Endothelial cell of umbilical vein (primary cell): ENCODE data around the gene CERKL. TPM values are rescaled to one million over a fixed set of nuclear protein-coding genes. Genes with fewer than 3 reads are reported as not detected.

Source experiments
- BruUV-seq: library from RNA; stranded (reverse); fragments of 400-500 nt; replicated peaks from 2 replicates; lab custom pipeline; 2021; lab: Mats Ljungman, UMichigan
- CTCF ChIA-PET: fragments of 300-600, 350-600 bp; sonication (Branson Sonifier 250); formaldehyde crosslinking; loops from one replicate; lab custom pipeline; 2021; ENCODE audit warnings: antibody characterized with exemption, inconsistent platforms; lab: Charles Lee
- POLR2A ChIA-PET: fragments of 300-600, 350-600 bp; sonication (Branson Sonifier 250); formaldehyde crosslinking; loops from one replicate; lab custom pipeline; 2021; ENCODE audit warnings: antibody characterized with exemption, inconsistent platforms; lab: Charles Lee
- DNase-seq: peaks from one replicate; pipeline ENCODE4 v3.0.0-alpha.2; 2011; ENCODE audit warnings: low read depth, low spot score
- FAIRE-seq: peaks from 2 replicates; lab custom pipeline; 2011; peaks lifted over from hg19 to GRCh38; lab: Jason Lieb, UNC
- H2AFZ ChIP-seq: 2 replicates; pipeline ENCODE4 v1.6.0; 2012; ENCODE audit warnings: low read depth, low read length, control low read depth, inconsistent platforms
- H3K27ac ChIP-seq: 2 replicates; pipeline ENCODE4 v1.5.1; 2011; ENCODE audit warnings: low read depth, mild to moderate bottlenecking, control low read depth, low read length, moderate library complexity; ENCODE audit not compliant: insufficient read depth
- H3K27me3 ChIP-seq, 2 experiments: 2 replicates each; pipeline versions ENCODE4 v1.6.0 to v1.6.1; 2011; ENCODE audit warnings: low read length in 2 of 2, mixed read lengths in 1 of 2; ENCODE audit not compliant: control insufficient read depth in 2 of 2, insufficient read depth in 2 of 2
- H3K36me3 ChIP-seq, 2 experiments: 2 replicates in 1 of 2; 3 replicates in 1 of 2; pipeline ENCODE4 v1.5.1; 2011; ENCODE audit warnings: low read length in 2 of 2, mild to moderate bottlenecking in 1 of 2, moderate library complexity in 1 of 2; ENCODE audit not compliant: control insufficient read depth in 2 of 2, insufficient read depth in 2 of 2; ENCODE audit errors: extremely low read depth in 1 of 2
- H3K4me1 ChIP-seq: 3 replicates; pipeline ENCODE4 v1.5.1; 2011; ENCODE audit warnings: mild to moderate bottlenecking, low read length; ENCODE audit not compliant: control insufficient read depth, insufficient read depth; ENCODE audit errors: extremely low read depth
- H3K4me2 ChIP-seq: 2 replicates; pipeline ENCODE4 v1.6.1; 2011; ENCODE audit warnings: low read length, control low read depth, mixed read lengths; ENCODE audit not compliant: insufficient read depth
- H3K4me3 ChIP-seq, 3 experiments: fragments of 200-600 bp in 1 of 3; sonication (generic), shearing (Covaris generic) in 1 of 3; replicated peaks in 1 of 3; 2 replicates each; pipeline ENCODE4 v1.5.1; 2011 to 2016; ENCODE audit warnings: control low read depth in 3 of 3, low read length in 3 of 3, mild to moderate bottlenecking in 2 of 3, inconsistent platforms in 1 of 3, low read depth in 1 of 3, moderate library complexity in 1 of 3; ENCODE audit not compliant: insufficient read depth in 1 of 3
- H3K79me2 ChIP-seq: 2 replicates; pipeline ENCODE4 v1.6.0; 2012; ENCODE audit warnings: low read length, inconsistent platforms; ENCODE audit not compliant: control insufficient read depth, insufficient read depth
- H3K9ac ChIP-seq: replicated peaks from 2 replicates; pipeline ENCODE3; 2011; ENCODE audit warnings: low read length, control low read depth; ENCODE audit not compliant: insufficient read depth; ENCODE audit errors: extremely low read depth
- H3K9me1 ChIP-seq: replicated peaks from 3 replicates; pipeline ENCODE4 v1.6.0; 2011; ENCODE audit warnings: mild to moderate bottlenecking, low read length; ENCODE audit not compliant: control insufficient read depth, insufficient read depth; ENCODE audit errors: extremely low read depth
- H3K9me3 ChIP-seq: replicated peaks from 2 replicates; pipeline ENCODE4 v1.5.1; 2012; ENCODE audit warnings: low read length, inconsistent platforms; ENCODE audit not compliant: control insufficient read depth, insufficient read depth
- H4K20me1 ChIP-seq: replicated peaks from 2 replicates; pipeline ENCODE3; 2011; ENCODE audit warnings: mild to moderate bottlenecking, low read length; ENCODE audit not compliant: control insufficient read depth, insufficient read depth; ENCODE audit errors: extremely low read depth
- CTCF ChIP-seq, 2 donors: IDR thresholded peaks; 1 replicate in 1 of 2; 2 replicates in 1 of 2; pipeline ENCODE4 v1.5.1; 2011; ENCODE audit warnings: low read length in 2 of 2, mild to moderate bottlenecking in 2 of 2, moderate library complexity in 2 of 2, control low read depth in 1 of 2, inconsistent platforms in 1 of 2, low read depth in 1 of 2; ENCODE audit not compliant: insufficient read depth in 1 of 2; ENCODE audit errors: extremely low read depth in 1 of 2
- EZH2 ChIP-seq: IDR thresholded peaks from 2 replicates; pipeline ENCODE4 v1.6.1; 2012; ENCODE audit warnings: borderline replicate concordance, low read depth, mild to moderate bottlenecking, moderate library complexity, low read length, inconsistent platforms; ENCODE audit not compliant: severe bottlenecking
- FOS ChIP-seq: IDR thresholded peaks from 2 replicates; pipeline ENCODE4 v1.6.1; 2011; ENCODE audit warnings: mild to moderate bottlenecking, low read length, moderate library complexity, borderline replicate concordance; ENCODE audit not compliant: insufficient read depth
- GATA2 ChIP-seq: IDR thresholded peaks from 2 replicates; pipeline ENCODE4 v1.7.0; 2011; ENCODE audit warnings: low read depth, mild to moderate bottlenecking, moderate library complexity, mixed read lengths, low read length; ENCODE audit not compliant: insufficient read length, insufficient read depth
- JUN ChIP-seq: IDR thresholded peaks from 2 replicates; pipeline ENCODE4 v1.6.1; 2011; ENCODE audit warnings: borderline replicate concordance, low read depth; ENCODE audit not compliant: insufficient read length, insufficient read depth
- MYC ChIP-seq: IDR thresholded peaks from one replicate; pipeline ENCODE4 v1.6.1; 2011; ENCODE audit warnings: mild to moderate bottlenecking, low read depth, low read length
- POLR2A ChIP-seq: IDR thresholded peaks from 2 replicates; pipeline ENCODE4 v1.6.1; 2012; ENCODE audit warnings: low read depth, mild to moderate bottlenecking, control low read depth, low read length
- POLR2AphosphoS5 ChIP-seq: IDR thresholded peaks from 2 replicates; pipeline ENCODE4 v1.6.1; 2012; ENCODE audit warnings: low read depth, mild to moderate bottlenecking, control low read depth, low read length, moderate library complexity; ENCODE audit not compliant: insufficient read depth
- dilution Hi-C: fragments of 300-500 bp; cut with MboI; formaldehyde crosslinking; loops from one replicate; pipeline ENCODE4 v1.15.0; 2019; ENCODE audit warnings: low sequenced_read_pairs; ENCODE audit not compliant: extremely low pct_ligation_motif_present
- intact Hi-C: fragments of 100-400 bp; cut with micrococcal nuclease; formaldehyde crosslinking; loops from one replicate; pipeline ENCODE4 v1.10.0; 2022
- polyA plus RNA-seq, 4 experiments: library from polyadenylated mRNA; depleted of rRNA in 3 of 4; stranded (reverse) in 3 of 4; unstranded in 1 of 4; fragments of >200 nt; gene quantifications; 2 replicates each; pipeline versions ENCODE4 v1.2.1 to v1.2.3, GENCODE V29; 2011 to 2012; ENCODE audit warnings: missing spikeins in 1 of 4
- total RNA-seq: library from RNA; stranded (reverse); gene quantifications from 2 replicates; pipeline ENCODE4 v1.2.3, GENCODE V29; 2021
- TF ChIP-seq, protein P1 (sequence below): IDR thresholded peaks from 2 replicates; pipeline ENCODE4 v1.6.1; 2011; ENCODE audit not compliant: insufficient read depth, insufficient read length

Gene CERKL
- total and polyA plus RNA-seq, 2 donors (not counting 3 experiments of a cell fraction or from before 2014, with no cell fraction given) = not detected

DNA sequence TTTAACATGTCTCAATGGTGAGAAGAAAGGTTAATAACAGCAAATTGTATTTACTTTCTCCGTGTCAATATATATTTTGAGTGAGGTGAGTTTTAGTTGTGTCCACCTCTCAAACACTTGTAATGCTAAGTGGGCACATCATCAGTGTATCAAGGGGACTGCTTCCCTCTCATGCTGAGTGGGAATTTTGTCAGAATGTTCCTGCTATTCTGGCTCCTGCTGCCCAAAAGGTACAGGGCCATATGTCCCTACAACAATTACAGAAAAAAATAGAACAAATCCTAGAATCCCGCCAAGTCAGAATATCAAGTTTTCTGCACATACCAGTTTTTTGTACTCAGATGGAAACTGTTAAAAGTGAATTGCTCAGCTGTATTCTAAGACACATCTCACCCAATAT is 5.4 kb upstream of the CERKL start:
- Histone ChIP-seq H3K4me1 (no peaks in the 10 kb centered on the region), H3K9me1 (no peaks in the 10 kb centered on the region), H3K36me3 (no peaks in the 10 kb centered on the region), H3K4me2 (no peak overlapping the region), H2AFZ (no peak overlapping the region), H3K9me3 (no peaks in the 10 kb centered on the region), H3K9ac (no peak overlapping the region), H3K27ac (no peak overlapping the region), H3K4me3 (no peak overlapping the region), H3K79me2 (no peaks in the 10 kb centered on the region), H4K20me1 (no peaks in the 10 kb centered on the region), H3K27me3 (peaks cover 17 to 29% of the 10 kb centered on the region in 2 experiments)
- TF ChIP-seq JUN = no peak
- no peak for TF ChIP-seq FOS
- no peak for TF ChIP-seq POLR2A
- no peak for TF ChIP-seq MYC
- TF ChIP-seq, protein P1, sequence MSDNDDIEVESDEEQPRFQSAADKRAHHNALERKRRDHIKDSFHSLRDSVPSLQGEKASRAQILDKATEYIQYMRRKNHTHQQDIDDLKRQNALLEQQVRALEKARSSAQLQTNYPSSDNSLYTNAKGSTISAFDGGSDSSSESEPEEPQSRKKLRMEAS = no peak
- TF ChIP-seq GATA2 = no peak
- TF ChIP-seq CTCF (IDR thresholded peaks at IDR 0.05; ENCODE audit: extremely low read depth in 1 of 2, insufficient read depth in 1 of 2, low read depth in 1 of 2, low read length in 2 of 2) = no peak
- no peak for TF ChIP-seq POLR2AphosphoS5
- TF ChIP-seq EZH2 = no peak
- dilution Hi-C loops = no loop called here
- ChIA-PET CTCF (interaction anchor here (1.0 kb wide), 1 partner anchor 53 kb away, joined by 3 read pairs; no protein-coding TSS in a partner anchor), POLR2A (no interaction called here)
- no peak for DNase-seq
- intact Hi-C loops = no loop called here
- no peak for FAIRE-seq
- no TSS peak for BruUV-seq
